PFSK-1 (cell line): ENCODE results near the gene DUSP15.

Experiments
- REST ChIP-seq, 2 experiments: IDR thresholded peaks; 2 replicates each; pipeline versions ENCODE4 v1.6.1 to v1.8.0; 2011 to 2012; ENCODE audit warnings: low read depth in 2 of 2, low read length in 2 of 2, control low read depth in 1 of 2, inconsistent platforms in 1 of 2, mild to moderate bottlenecking in 1 of 2, moderate library complexity in 1 of 2; ENCODE audit not compliant: insufficient read depth in 1 of 2
- TAF1 ChIP-seq: IDR thresholded peaks from 2 replicates; pipeline ENCODE4 v1.6.1; 2012; ENCODE audit warnings: low read length, control low read depth, borderline replicate concordance; ENCODE audit not compliant: insufficient read depth

- TF ChIP-seq TAF1 (no peak), REST (IDR thresholded peaks at IDR 0.05; ENCODE audit: insufficient read depth in 1 of 2, low read depth in 2 of 2, low read length in 2 of 2) (no peak)
Observed at GRCh38 chr20:31897541-31897940, 27.2 kb upstream of the DUSP15 start.
